Fibroblast of lung (primary cell): ENCODE data around the gene CLASP1. TPM values are rescaled to one million over a fixed set of nuclear protein-coding genes. Genes with fewer than 3 reads are reported as not detected.

ENCODE experiments used
- DNase-seq, 2 donors: peaks; one replicate each; pipeline versions ENCODE4 v3.0.0 to v3.0.0-alpha.2; 2010; ENCODE audit warnings: low read depth in 2 of 2
- H2AFZ ChIP-seq: 2 replicates; pipeline ENCODE4 v1.5.1; 2012; ENCODE audit warnings: low read length, control low read depth, inconsistent platforms
- H3K27ac ChIP-seq: 2 replicates; pipeline ENCODE4 v1.5.1; 2011; ENCODE audit warnings: low read length, control low read depth; ENCODE audit not compliant: insufficient read depth
- H3K27me3 ChIP-seq: 2 replicates; pipeline ENCODE4 v1.5.1; 2011; ENCODE audit warnings: mild to moderate bottlenecking, low read length; ENCODE audit not compliant: control insufficient read depth, insufficient read depth
- H3K36me3 ChIP-seq: 2 replicates; pipeline ENCODE4 v1.5.1; 2011; ENCODE audit warnings: low read length; ENCODE audit not compliant: control insufficient read depth, insufficient read depth
- H3K4me1 ChIP-seq: 2 replicates; pipeline ENCODE4 v1.5.1; 2011; ENCODE audit warnings: low read length; ENCODE audit not compliant: control insufficient read depth, insufficient read depth; ENCODE audit errors: extremely low read depth
- H3K4me2 ChIP-seq: 2 replicates; pipeline ENCODE4 v1.5.1; 2011; ENCODE audit warnings: low read length, control low read depth; ENCODE audit not compliant: insufficient read depth; ENCODE audit errors: extremely low read depth
- H3K4me3 ChIP-seq, 4 experiments: fragments of 200-600 bp in 1 of 4; sonication (generic) in 1 of 4; replicated peaks in 1 of 4; 2 replicates each; pipeline ENCODE4 v1.5.1; 2011 to 2016; ENCODE audit warnings: low read length in 4 of 4, low read depth in 3 of 4, mild to moderate bottlenecking in 3 of 4, control low read depth in 2 of 4, inconsistent platforms in 1 of 4, mixed read lengths in 1 of 4; ENCODE audit not compliant: insufficient read depth in 1 of 4; ENCODE audit errors: control extremely low read depth in 1 of 4
- H3K79me2 ChIP-seq: 2 replicates; pipeline ENCODE4 v1.5.1; 2012; ENCODE audit warnings: mild to moderate bottlenecking, low read length, inconsistent platforms; ENCODE audit not compliant: control insufficient read depth, insufficient read depth
- H3K9ac ChIP-seq: 2 replicates; pipeline ENCODE4 v1.5.1; 2011; ENCODE audit warnings: mild to moderate bottlenecking, low read length, control low read depth; ENCODE audit not compliant: insufficient read depth
- H3K9me3 ChIP-seq: 2 replicates; pipeline ENCODE4 v1.5.1; 2012; ENCODE audit warnings: low read depth, low read length; ENCODE audit not compliant: control insufficient read depth, insufficient read depth
- H4K20me1 ChIP-seq: 2 replicates; pipeline ENCODE4 v1.5.1; 2011; ENCODE audit warnings: low read length; ENCODE audit not compliant: control insufficient read depth, insufficient read depth; ENCODE audit errors: extremely low read depth
- CTCF ChIP-seq, 2 donors: IDR thresholded peaks in 1 of 2; conservative IDR thresholded peaks in 1 of 2; 1 replicate in 1 of 2; 2 replicates in 1 of 2; pipeline ENCODE4 v1.5.1; 2011 to 2012; ENCODE audit warnings: low read length in 2 of 2, control low read depth in 1 of 2, inconsistent platforms in 1 of 2, low read depth in 1 of 2, mild to moderate bottlenecking in 1 of 2
- EZH2 ChIP-seq: IDR thresholded peaks from 2 replicates; pipeline ENCODE4 v1.5.1; 2012; ENCODE audit warnings: low read length, control low read depth, mild to moderate bottlenecking; ENCODE audit errors: missing control alignments
- polyA plus RNA-seq, 2 donors: library from polyadenylated mRNA; depleted of rRNA in 1 of 2; stranded (reverse) in 1 of 2; unstranded in 1 of 2; fragments of >200 nt; gene quantifications; 2 replicates each; pipeline ENCODE4 v1.2.1, GENCODE V29; 2011 to 2012; ENCODE audit warnings: missing spikeins in 1 of 2
- total RNA-seq: library from RNA; depleted of rRNA; stranded (reverse); fragments of >200 nt; gene quantifications from 2 replicates; pipeline ENCODE4 v1.2.1, GENCODE V29; 2014

Gene CLASP1
- total and polyA plus RNA-seq, 2 donors (not counting 1 experiment from before 2014, with no cell fraction given), result 6.0 to 48.4 TPM

- Histone ChIP-seq H3K9ac (peak overlapping the region; percentile 89), H3K27ac (peak overlapping the region; percentile 99), H2AFZ (peak overlapping the region; percentile 52), H3K4me2 (peak overlapping the region; percentile 92), H3K4me1 (peaks cover 3% of the 10 kb centered on the region), H4K20me1 (no peaks in the 10 kb centered on the region), H3K79me2 (peaks cover 68% of the 10 kb centered on the region), H3K36me3 (no peaks in the 10 kb centered on the region), H3K4me3 (peak overlapping the region; percentile 75 to 98 (median 92)), H3K27me3 (no peaks in the 10 kb centered on the region), H3K9me3 (no peaks in the 10 kb centered on the region)
- peak; percentile 63 to 73 for DNase-seq
- TF ChIP-seq EZH2 (no peak), CTCF (conservative IDR thresholded peaks at IDR 0.05 in 1 of 2, IDR thresholded peaks at IDR 0.05 in 1 of 2; ENCODE audit: low read depth in 1 of 2, low read length in 2 of 2) (no peak)
Observed at GRCh38 chr2:121648206-121649148, 785 bp downstream of the CLASP1 start.

- DNase-seq, result no peak
Observed at GRCh38 chr2:121647396-121647795, 1.9 kb downstream of the CLASP1 start.

More at GRCh38 chr2:121647396-121647795, 1.9 kb downstream of the CLASP1 start:
- H3K27ac ChIP-seq, result peak overlapping the region; percentile 99
- H3K79me2 ChIP-seq, result peaks cover 78% of the 10 kb centered on the region
- H3K27me3 ChIP-seq, result no peaks in the 10 kb centered on the region
- peak overlapping the region; percentile 92 for H3K4me2 ChIP-seq
- H3K9ac ChIP-seq, result no peak overlapping the region
- no peaks in the 10 kb centered on the region for H3K36me3 ChIP-seq
- peak overlapping the region; percentile 12 to 98 (median 92) for H3K4me3 ChIP-seq
- no peak for TF ChIP-seq EZH2
- TF ChIP-seq CTCF (conservative IDR thresholded peaks at IDR 0.05 in 1 of 2, IDR thresholded peaks at IDR 0.05 in 1 of 2; ENCODE audit: low read depth in 1 of 2, low read length in 2 of 2), result no peak
- peaks cover 3% of the 10 kb centered on the region for H3K4me1 ChIP-seq
- H2AFZ ChIP-seq, result no peak overlapping the region
- H4K20me1 ChIP-seq, result no peaks in the 10 kb centered on the region
- H3K9me3 ChIP-seq, result no peaks in the 10 kb centered on the region
